H7 (cell line): ENCODE measurements around the gene SFTPB. TPM values are rescaled to one million over a fixed set of nuclear protein-coding genes. Genes with fewer than 3 reads are reported as not detected.
"Not testable (repeated sequence)": the region's sequence is repeated elsewhere in the genome, so short reads cannot be mapped to it uniquely, and the experiment has no call there.

Experiments
- DNase-seq: peaks from one replicate; pipeline ENCODE4 v3.0.0; 2012
- H3K27me3 ChIP-seq: 2 replicates; pipeline ENCODE4 v1.6.0; 2011; ENCODE audit warnings: mild to moderate bottlenecking, low read length; ENCODE audit not compliant: control insufficient read depth, insufficient read depth
- H3K36me3 ChIP-seq: replicated peaks from 2 replicates; pipeline ENCODE4 v1.5.1; 2011; ENCODE audit warnings: low read length; ENCODE audit not compliant: control insufficient read depth, insufficient read depth
- H3K4me3 ChIP-seq: 2 replicates; pipeline ENCODE4 v1.5.1; 2011; ENCODE audit warnings: low read depth, mild to moderate bottlenecking, control low read depth, low read length, moderate library complexity; ENCODE audit not compliant: insufficient read depth
- total RNA-seq: library from RNA; depleted of rRNA; stranded (reverse); fragments of >200 nt; shearing (Covaris generic); gene quantifications from 2 replicates; pipeline ENCODE4 v1.2.3, GENCODE V29; 2014

The SFTPB gene
- total RNA-seq, 1 experiment from 2014 or later = not detected

- no peak overlapping the region for H3K4me3 ChIP-seq
- no peak for DNase-seq
- H3K27me3 ChIP-seq = no peaks in the 10 kb centered on the region
- H3K36me3 ChIP-seq = peaks cover 54% of the 10 kb centered on the region
Measured at GRCh38 chr2:85646166-85646565, 21.8 kb downstream of the SFTPB start.

- Histone ChIP-seq H3K36me3 (peaks cover 58% of the 10 kb centered on the region), H3K4me3 (no peak overlapping the region), H3K27me3 (no peaks in the 10 kb centered on the region)
- DNase-seq = no peak
Measured at GRCh38 chr2:85644909-85645308, 23.1 kb downstream of the SFTPB start.

GRCh38 chr2:85642725-85643124 lies 25.3 kb downstream of the SFTPB start:
- no peaks in the 10 kb centered on the region for H3K27me3 ChIP-seq
- peaks cover 52% of the 10 kb centered on the region for H3K36me3 ChIP-seq
- no peak for DNase-seq
- H3K4me3 ChIP-seq = no peak overlapping the region

DNA sequence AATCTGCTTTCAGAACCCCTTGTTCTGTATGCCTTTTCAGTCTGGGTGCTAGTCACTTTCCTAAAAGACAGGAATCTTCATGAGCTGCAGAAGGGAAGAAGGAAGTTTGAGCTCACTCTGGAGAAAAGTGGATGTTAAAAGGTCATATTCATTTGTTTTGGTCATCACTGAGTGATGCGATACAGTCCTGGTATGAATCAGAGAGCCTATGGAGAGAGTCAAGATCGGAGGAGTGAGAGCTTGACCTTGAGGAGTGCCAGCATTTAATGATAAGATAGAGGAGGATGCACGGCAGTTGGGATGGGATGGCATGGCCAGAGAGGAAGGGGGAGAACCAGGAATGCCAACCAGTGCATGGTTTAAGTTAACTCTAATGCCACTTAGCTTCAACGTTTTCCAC lies 32.4 kb downstream of the SFTPB start:
- H3K27me3 ChIP-seq = no peaks in the 10 kb centered on the region
- no peak overlapping the region for H3K4me3 ChIP-seq
- DNase-seq = no peak
- peaks cover 41% of the 10 kb centered on the region for H3K36me3 ChIP-seq

GRCh38 chr2:85635011-85635410 lies 33.0 kb downstream of the SFTPB start:
- Histone ChIP-seq H3K4me3 (no peak overlapping the region), H3K27me3 (no peaks in the 10 kb centered on the region), H3K36me3 (peaks cover 42% of the 10 kb centered on the region)
- no peak for DNase-seq

GRCh38 chr2:85631316-85631715 lies 36.7 kb downstream of the SFTPB start:
- Histone ChIP-seq H3K4me3 (no peak overlapping the region), H3K36me3 (peaks cover 31% of the 10 kb centered on the region), H3K27me3 (no peaks in the 10 kb centered on the region)
- no peak for DNase-seq

DNA sequence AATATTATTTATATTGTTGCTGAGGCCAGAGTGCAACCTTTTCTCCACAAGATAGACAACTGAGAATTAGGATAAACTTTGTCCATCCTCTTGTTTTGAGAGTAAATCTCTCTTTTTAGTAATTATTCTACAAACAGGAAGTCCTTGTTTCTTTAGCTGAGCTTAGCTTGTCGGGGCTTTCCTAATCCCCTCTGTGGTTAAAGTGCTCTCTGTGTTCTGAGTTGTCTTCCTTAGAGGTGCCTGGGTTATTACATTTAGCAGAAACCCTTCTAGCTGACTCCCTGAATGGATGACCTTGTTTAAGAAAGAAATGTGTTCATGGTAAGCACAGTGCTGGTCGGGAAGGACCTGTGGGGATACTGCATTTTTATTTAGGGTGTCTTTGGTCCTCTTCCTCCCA lies 39.3 kb downstream of the SFTPB start:
- no peak for DNase-seq
- H3K4me3 ChIP-seq = no peak overlapping the region
- H3K36me3 ChIP-seq = peaks cover 39% of the 10 kb centered on the region
- H3K27me3 ChIP-seq = no peaks in the 10 kb centered on the region

GRCh38 chr2:85623991-85624390 lies 44.0 kb downstream of the SFTPB start:
- Histone ChIP-seq H3K36me3 (peaks cover 46% of the 10 kb centered on the region), H3K27me3 (no peaks in the 10 kb centered on the region), H3K4me3 (no peak overlapping the region)
- no peak for DNase-seq

DNA sequence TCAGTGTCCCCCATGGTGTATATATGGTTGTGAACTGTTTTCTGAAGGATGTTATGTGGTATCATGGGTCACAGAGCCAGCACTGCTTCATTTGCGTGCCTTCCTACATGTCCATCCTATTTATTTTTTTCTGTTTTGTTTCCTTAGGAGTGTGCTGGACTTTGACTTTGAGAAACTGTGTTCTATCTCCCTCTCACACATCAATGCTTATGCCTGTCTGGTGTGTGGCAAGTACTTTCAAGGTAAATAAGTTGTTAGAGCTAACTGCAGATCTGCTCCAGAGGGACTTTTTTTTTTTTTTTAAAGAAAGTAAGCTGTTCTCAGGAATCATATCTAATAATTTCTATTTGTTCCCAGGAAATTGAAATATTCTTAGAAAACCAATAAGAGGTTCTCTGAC lies 46.7 kb downstream of the SFTPB start:
- Histone ChIP-seq H3K4me3 (no peak overlapping the region), H3K36me3 (peaks cover 38% of the 10 kb centered on the region), H3K27me3 (no peaks in the 10 kb centered on the region)
- no peak for DNase-seq

DNA sequence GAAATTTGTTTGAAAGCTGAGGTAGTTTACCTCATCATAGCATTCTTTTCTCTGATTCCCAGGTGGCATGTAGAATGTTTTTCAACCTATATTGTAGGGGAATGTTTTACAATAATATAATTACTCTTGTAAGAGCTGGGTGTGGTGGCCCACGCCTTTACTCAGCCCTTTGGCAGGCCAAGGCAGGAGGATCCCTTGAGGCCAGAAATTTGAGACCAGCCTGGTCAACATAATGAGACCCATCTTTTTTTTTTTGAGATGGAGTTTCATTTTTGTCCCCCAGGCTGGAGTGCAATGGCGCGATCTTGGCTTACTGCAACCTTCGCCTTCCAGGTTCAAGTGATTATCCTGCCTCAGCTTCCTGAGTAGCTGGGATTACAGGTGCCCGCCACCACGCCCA lies 48.4 kb downstream of the SFTPB start:
- Histone ChIP-seq H3K27me3 (no peaks in the 10 kb centered on the region), H3K4me3 (no peak overlapping the region), H3K36me3 (peaks cover 27% of the 10 kb centered on the region)
- DNase-seq = no peak

GRCh38 chr2:85617723-85618122 lies 50.3 kb downstream of the SFTPB start:
- not testable (repeated sequence) for DNase-seq, H3K27me3 ChIP-seq, H3K4me3 ChIP-seq
- peaks cover 13% of the 10 kb centered on the region for H3K36me3 ChIP-seq

DNA sequence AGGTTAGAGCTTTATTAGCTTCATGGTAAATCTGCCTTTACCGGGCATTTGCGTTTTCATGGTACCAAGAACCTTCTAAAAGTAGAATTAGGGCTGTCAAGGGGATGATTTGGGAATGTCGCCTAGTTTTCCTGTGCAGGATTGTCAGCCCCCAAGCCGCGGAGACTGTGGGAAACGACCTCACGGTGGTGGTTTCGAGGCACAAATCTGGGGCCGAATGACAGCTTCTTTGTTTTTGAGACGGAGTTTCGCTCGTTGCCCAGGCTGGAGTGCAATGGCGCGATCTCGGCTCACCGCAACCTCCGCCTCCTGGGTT lies 52.6 kb downstream of the SFTPB start:
- no peak for DNase-seq

DNA sequence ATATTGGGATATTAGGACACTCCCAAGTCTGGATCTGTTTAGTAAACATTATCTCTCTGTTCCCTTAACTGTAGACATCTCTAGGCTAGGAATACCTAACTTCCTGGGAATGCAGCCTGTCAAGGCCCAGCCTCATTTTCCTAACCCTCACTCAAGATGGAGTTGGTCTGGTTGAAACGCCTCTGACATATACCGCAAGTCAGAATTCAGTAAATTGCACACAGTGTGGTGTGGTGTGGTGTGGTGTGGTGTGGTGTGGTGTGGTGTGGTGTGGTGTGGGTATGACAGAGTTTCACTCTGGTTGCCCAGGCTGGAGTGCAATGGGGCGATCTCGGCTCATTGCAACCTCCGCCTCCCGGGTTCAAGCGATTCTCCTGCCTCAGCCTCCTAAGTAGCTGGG lies 53.2 kb downstream of the SFTPB start:
- H3K27me3 ChIP-seq, DNase-seq, H3K36me3 ChIP-seq, H3K4me3 ChIP-seq: not testable (repeated sequence)

More for the DNA sequence above, 52.6 kb downstream of the SFTPB start:
- Histone ChIP-seq H3K27me3 (no peaks in the 10 kb centered on the region), H3K36me3 (peaks cover 6% of the 10 kb centered on the region), H3K4me3 (no peak overlapping the region)

DNA sequence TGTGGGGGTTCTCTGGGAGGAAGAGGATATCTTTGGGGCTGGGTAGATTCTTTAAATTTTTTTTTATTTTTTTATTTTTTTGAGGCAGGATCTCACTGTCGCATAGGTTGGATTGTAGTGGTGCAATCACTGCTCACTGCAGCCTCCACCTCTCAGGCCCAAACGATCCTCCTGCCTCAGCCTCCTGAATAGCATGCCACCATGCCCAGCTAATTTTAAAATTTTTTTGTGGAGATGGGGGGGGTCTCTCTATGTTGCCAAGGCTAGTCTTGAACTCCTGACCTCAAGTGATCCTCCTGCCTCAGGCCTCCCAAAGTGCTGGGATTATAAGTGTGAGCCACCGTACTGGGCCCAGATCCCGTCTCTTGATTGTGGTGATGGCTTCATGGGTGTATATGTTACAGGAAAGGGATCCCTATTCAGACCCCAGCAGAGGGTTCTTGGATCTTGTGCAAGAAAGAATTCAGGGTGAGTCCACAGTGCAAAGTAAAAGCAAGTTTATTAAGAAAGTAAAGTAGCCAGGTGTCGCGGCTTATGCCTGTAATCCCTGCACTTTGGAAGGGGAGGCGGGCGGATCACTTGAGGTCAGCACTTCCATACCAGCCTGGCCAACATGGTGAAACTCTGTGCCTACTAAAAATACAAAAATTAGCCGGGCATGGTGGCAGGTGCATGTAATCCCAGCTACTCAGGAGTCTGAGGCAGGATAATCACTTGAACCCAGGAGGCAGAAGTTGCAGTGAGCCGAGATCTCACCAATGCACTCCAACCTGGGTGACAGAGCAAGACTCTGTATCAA lies 54.1 kb downstream of the SFTPB start:
- Histone ChIP-seq H3K27me3 (no peaks in the 10 kb centered on the region), H3K36me3 (peaks cover 4% of the 10 kb centered on the region), H3K4me3 (no peak overlapping the region)
- DNase-seq = no peak

DNA sequence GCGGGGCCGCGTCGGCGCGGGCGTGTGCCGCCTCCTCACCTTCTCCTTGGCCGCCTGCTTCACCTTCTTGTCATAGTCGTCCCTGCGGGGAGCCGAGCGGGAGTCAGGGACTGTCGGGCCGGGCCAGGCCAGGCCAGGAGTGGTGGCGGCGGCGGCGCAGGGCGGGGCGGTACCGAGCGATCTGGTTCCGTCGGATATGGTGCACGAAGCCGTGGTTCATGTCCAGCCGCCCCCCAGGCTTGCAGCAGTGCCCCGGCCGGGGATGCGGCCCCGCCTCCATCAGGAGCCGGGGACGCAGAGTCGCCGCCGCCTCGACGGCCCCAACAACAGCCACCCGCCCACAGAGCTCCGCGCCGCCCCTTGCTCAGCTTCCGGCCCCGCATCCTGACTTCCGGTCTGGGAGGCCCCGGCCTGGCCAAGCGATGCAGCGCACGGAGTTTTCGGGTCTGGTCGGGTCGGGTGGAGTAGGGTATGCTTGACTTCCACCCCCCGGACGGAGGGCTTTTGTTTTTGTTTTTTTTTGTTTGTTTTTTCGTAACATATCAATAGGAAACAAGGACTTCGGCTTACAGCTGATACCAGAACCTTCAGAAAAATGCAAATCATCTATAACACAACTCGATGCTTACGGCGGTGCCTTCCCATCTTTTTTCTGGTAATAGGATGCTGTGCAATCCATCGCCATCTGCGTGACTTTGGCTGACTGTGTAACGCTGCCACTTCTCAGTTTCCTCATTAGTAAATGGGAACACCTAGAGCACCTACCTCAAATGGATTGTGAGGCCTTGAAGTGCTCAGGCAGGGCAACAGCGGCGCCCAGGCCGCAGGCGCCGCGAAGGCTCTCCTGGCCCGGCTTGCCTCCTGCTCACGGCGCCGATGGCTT lies 56.1 kb downstream of the SFTPB start, which contains the start of gene C2orf68:
C2orf68 (minus strand) TSS at position 362 of the 883 bp plus-strand sequence; CDS start at position 280, 82 bp downstream.
- DNase-seq = peak; percentile 98
- H3K36me3 ChIP-seq = peaks cover 7% of the 10 kb centered on the region
- H3K4me3 ChIP-seq = peak within 1 kb of the TSS; percentile 91
- no peaks in the 10 kb centered on the region for H3K27me3 ChIP-seq
